Measurements from ENCODE around the gene FBXL13.

GRCh38 chr7:102914585-102914984 is 160.0 kb downstream of the FBXL13 start:
- no peak for TF ChIP-seq EZH2phosphoT487 (IDR thresholded peaks at IDR 0.05; ENCODE audit: insufficient read depth, low read depth)
- no peak for TF ChIP-seq EZH2 (IDR thresholded peaks at IDR 0.05; ENCODE audit: insufficient read depth, poor library complexity, severe bottlenecking)

Measured in GM23248 (cell line).